GM18498 (cell line): Measurements from ENCODE around the gene COQ8A.
"Not testable (repeated sequence)": the region's sequence is repeated elsewhere in the genome, so short reads cannot be mapped to it uniquely, and the experiment has no call there.

Experiments used
- ATAC-seq: cut with Tn5 transposase; IDR thresholded peaks from one replicate; pipeline ENCODE4 v1.9.1; 2021; ENCODE audit warnings: mild to moderate bottlenecking, moderate library complexity; ENCODE audit not compliant: unreplicated experiment

The COQ8A gene

GRCh38 chr1:226983247-226983991, 43.3 kb downstream of the COQ8A start:
- ATAC-seq = no peak

DNA sequence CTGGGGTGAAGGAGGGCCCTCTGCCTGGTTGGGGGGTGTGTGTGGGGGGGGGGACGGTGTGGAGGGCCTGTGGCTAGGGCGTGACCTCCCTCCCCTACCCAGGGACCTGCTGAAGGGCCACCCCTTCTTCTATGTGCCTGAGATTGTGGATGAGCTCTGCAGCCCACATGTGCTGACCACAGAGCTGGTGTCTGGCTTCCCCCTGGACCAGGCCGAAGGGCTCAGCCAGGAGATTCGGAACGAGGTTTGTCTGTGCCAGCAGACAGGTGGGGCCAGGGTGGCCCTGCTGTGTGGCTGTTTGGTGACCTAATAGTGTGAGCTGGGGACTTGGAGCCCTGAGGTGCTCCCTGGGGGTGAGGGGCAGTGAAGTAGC, 43.9 kb downstream of the COQ8A start:
- no peak for ATAC-seq

GRCh38 chr1:226984521-226985238, 44.6 kb downstream of the COQ8A start:
- no peak for ATAC-seq

- no peak for ATAC-seq
Measured at GRCh38 chr1:226985239-226985838, 45.2 kb downstream of the COQ8A start.

DNA sequence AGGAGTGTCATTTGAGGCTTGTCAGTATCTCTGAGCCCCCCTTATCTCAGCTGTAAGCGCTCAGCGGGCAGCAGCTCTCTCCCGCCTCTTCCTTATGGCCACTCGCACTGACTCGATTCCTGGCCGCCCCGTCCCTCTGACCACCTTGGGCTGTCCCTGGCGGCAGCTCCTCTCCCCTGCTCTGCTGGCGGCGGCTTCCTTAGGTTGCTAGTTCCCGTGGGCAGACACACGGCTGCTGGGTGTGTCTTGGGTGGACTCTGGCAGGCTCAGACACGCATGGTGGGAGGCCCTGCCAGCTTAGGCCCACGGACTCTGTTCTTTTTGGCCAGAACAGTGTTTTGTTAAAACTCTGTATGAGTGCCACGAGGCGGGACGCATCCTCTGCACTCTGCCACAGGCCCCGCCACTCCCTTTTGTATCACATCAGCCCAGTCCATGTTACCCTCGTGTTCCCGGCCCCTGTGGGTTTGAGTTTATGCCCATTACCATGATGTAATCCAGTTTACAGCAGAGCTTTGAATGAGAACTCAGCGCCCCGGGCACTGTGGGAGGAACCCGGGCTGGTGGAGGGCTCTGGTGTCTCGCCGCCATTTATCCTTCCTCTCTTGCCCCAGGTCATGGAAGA, 45.9 kb downstream of the COQ8A start:
- no peak for ATAC-seq

DNA sequence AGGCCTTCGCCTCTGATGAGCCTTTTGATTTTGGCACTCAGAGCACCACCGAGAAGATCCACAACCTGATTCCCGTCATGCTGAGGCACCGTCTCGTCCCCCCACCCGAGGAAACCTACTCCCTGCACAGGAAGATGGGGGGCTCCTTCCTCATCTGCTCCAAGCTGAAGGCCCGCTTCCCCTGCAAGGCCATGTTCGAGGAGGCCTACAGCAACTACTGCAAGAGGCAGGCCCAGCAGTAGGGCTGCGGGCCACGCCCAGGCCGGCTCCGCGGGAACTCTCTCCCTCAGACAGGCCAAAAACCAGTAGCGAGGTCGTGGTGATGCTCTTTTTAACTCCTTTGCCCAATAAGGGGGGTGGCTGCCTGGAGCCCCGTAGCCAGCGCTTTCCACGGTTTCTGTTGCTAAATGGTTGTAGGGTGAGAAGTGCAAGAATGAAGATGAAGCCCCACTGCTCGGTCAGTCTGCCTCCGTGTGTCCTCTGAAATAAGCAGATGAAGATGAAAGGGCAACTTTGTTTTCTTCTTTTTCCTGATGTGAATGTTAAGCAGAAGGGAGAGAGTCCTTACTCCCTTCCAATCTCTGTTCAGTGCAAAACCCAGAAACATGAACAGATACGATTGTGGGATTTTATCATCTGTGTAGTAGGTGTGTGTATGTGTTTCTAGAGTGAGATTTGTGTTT, 46.5 kb downstream of the COQ8A start:
- ATAC-seq = no peak

GRCh38 chr1:226987179-226987536, 47.1 kb downstream of the COQ8A start:
- no peak for ATAC-seq

DNA sequence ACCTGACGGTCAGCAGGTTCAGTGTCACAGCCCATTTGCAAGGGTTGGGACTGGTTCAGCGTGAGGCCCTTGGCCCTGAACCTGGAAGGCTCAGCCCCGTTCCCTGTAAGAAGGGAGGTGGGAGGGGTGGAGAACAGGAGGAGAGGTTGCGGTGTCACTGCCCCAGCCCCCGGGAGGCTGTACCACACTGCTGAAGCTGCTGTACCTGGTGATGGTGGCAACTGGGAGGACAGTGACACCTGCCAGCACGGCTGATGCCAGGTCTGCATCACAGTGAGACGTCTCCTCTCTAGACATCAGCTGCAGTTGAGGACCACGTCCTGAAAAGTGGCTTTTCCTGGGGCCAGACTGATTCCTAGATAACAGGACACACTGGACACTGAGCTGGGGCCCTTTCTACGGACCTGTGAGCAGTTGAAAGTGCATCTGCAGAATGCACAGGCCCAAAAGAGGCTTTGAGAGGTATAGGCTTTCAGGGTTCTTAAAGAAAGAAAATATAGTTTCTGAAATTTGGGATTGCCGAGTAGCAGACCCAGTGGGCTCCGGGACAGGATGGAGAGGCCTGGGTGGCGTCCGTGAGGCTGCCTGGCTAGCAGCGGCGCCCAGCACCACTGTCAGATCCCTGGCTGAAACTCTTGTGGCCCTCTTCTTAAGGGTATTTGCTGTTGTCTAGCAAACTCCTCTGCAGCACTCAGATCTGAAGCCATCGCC, 47.7 kb downstream of the COQ8A start:
- no peak for ATAC-seq

GRCh38 chr1:226988334-226988666, 48.2 kb downstream of the COQ8A start:
- ATAC-seq = no peak

GRCh38 chr1:226989085-226989920, 49.2 kb downstream of the COQ8A start:
- ATAC-seq = no peak

DNA sequence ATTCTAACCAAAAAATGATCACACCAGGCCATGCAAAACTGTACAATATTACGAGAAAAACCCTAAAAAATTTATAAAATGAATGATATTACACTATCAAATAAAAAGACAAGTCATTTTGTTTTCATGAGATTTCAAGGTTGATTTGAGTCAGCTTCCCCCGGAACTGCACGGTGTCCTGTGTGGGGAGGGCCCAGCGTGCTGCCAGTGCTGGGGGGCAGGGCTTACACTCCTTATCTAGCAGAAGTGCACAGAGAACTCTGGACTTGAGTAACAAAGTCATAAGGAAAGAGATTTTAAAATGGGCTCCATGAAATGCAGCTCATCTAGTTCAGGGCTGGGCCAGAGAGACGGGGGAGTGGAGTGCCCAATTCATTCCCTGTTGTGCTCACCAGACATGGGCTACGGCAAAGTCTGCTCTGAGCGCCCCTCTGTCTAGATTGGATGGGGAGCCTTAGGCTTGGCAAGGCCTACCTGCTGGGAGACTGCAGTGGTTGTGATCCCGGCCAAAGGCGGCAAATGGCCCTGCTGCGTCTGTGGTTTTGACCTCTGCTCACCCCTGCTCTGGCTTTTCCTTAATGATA, 50.1 kb downstream of the COQ8A start:
- ATAC-seq = peak; percentile 81

DNA sequence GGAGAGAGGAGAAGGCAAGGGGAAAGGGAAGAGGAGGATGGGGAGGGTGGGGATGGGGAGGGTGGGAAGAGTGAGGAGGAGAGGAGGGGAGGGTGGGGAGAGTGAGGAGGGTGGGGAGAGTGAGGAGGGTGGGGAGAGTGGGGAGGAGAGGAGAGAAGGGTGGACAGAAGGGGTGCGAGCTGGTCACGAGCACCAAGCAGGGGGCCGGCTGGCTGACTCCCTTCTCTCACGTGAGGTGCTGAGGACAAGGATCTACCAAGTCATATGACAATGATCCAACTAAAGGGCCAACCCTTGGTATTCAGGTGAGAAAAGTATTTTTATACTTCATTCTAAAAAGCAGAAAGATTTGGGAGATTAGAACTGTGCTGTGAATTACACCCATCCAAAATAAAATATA, 51.8 kb downstream of the COQ8A start:
- ATAC-seq = no peak

- ATAC-seq = no peak
Measured at GRCh38 chr1:226993814-226994585, 53.9 kb downstream of the COQ8A start.

- ATAC-seq = no peak
Measured at GRCh38 chr1:226994586-226995364, 54.7 kb downstream of the COQ8A start.

DNA sequence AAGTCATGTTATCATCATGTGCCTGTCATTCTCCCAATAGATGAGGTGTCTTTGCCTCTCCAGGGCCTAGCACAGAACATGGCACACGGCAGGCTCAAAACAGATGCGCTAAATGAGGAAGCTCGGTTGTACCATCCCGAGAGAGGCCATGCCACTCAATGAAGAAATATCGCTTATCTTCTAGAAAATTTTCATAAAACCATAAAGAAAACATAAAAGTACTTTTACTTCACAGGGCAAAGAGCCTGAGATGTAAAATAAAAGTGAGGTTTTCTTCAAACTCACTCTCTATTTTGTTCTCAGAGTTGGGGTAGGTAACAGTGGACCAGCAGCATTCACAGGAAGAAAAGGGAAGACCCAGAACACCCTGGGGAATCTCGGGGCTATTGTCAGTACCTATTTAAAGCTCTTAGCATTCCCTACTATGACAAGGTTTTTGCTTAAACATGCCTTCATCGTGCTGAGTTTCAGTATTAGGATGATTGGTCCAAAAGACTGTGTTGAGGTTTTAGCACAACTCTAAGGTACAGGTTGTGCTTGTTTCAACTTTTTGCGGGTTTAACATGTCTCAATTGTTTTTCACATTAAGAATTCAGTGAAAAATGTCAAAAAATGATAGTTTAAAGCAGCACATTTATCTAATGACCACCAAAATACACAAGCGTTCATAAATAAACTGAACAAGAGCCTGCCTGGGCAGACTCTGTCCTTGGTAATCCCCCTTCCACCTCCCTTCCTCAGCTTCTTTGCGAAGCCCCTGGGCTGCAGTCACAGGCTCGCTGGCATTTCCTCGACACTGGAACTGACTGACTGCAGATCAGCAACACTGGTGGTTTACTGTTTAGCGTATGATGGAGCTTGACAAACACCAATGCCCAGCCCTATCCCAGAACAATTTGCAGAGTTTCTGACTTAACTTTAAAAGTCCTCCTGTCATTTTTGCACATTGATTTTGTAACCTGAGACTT, 55.6 kb downstream of the COQ8A start:
- peak; percentile 95 for ATAC-seq

DNA sequence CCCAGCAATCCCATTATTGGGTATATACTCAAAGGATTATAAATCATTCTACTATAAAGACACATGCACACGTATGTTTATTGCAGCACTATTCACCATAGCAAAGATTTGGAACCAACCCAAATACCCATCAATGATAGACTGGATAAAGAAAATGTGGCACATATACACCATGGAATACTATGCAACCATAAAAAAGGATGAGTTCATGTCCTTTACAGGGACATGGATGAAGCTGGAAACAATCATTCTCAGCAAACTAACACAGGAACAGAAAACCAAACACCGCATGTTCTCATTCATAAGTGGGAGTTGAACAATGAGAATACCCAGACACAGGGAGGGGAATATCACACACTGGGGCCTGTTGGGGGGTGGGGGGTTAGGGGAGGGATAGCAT, 59.5 kb downstream of the COQ8A start:
- ATAC-seq = not testable (repeated sequence)
